Adrenal gland (tissue), 12 donors: Measurements from ENCODE around the gene SEMA6A. TPM values are rescaled to one million over a fixed set of nuclear protein-coding genes. Genes with fewer than 3 reads are reported as not detected.

ENCODE experiments used
- DNase-seq, 7 donors: peaks; one replicate each; pipeline ENCODE4 v3.0.0-alpha.2; 2019 to 2020
- H3K27ac ChIP-seq, 5 donors: fragments of 200-600 bp; sonication (generic) in 4 of 5; 1 replicate in 3 of 5; 2 replicates in 2 of 5; pipeline versions ENCODE4 v1.5.1 to v1.8.0; 2016 to 2020; ENCODE audit warnings: mild to moderate bottlenecking in 1 of 5
- H3K27me3 ChIP-seq: fragments of 200-600 bp; 2 replicates; pipeline ENCODE4 v1.8.0; 2021
- H3K36me3 ChIP-seq, 2 donors: fragments of 200-600 bp; replicated peaks in 1 of 2; 1 replicate in 1 of 2; 2 replicates in 1 of 2; pipeline versions ENCODE4 v1.5.1 to v1.8.0; 2018 to 2022
- H3K4me1 ChIP-seq, 2 donors: fragments of 200-600 bp; replicated peaks in 1 of 2; 1 replicate in 1 of 2; 2 replicates in 1 of 2; pipeline versions ENCODE4 v1.5.1 to v1.8.0; 2018 to 2021
- H3K4me3 ChIP-seq, 4 donors: fragments of 200-600 bp; sonication (generic) in 3 of 4; one replicate each; pipeline ENCODE4 v1.5.1; 2016 to 2018
- H3K9me3 ChIP-seq, 3 donors: fragments of 200-600 bp; sonication (generic) in 1 of 3; replicated peaks in 1 of 3; 1 replicate in 2 of 3; 2 replicates in 1 of 3; pipeline versions ENCODE4 v1.5.1 to v1.8.0; 2016 to 2021
- POLR2A ChIP-seq, 2 donors: fragments of 450-650 bp; IDR thresholded peaks; one replicate each; pipeline ENCODE4 v1.6.1; 2017; ENCODE audit warnings: antibody characterized with exemption in 2 of 2, mild to moderate bottlenecking in 2 of 2, moderate library complexity in 1 of 2
- WGBS, 4 donors: extraction: QIAGEN DNeasy Blood & Tissue Kit in 2 of 4; methylation state at CpG; one replicate each; pipeline versions ENCODE4 v1.1.5 to v1.1.7; 2013 to 2017; 5-methylcytosine and 5-hydroxymethylcytosine counted together
- intact Hi-C, 2 donors: fragments of 100-400 bp; cut with DNase I; formaldehyde crosslinking; loops; one replicate each; pipeline versions ENCODE4 v1.14.1 to v1.15.0; 2022 to 2023
- polyA plus RNA-seq, 3 donors: library from polyadenylated mRNA; stranded (reverse); fragments of 200-250 nt in 2 of 3; fragments of 350-450 nt in 1 of 3; fragmentation: Illumina TruSeq in 1 of 3; extraction: RNeasy Lipid Tissue Mini Kit (QIAGEN cat#74804) in 1 of 3; gene quantifications; one replicate each; pipeline ENCODE4 v1.2.3, GENCODE V29; 2013 to 2014
- total RNA-seq, 9 donors: library from RNA; depleted of rRNA in 4 of 9; stranded (reverse); fragments of >200 nt in 4 of 9; fragments of 120-200 nt in 1 of 9; fragmentation: NEBNext Ultra II Directional in 1 of 9; extraction: Animal tissue kit (Norgen Biotek cat#: 25700) in 1 of 9; gene quantifications; one replicate each; pipeline versions ENCODE4 v1.1.0 to v1.2.4, GENCODE V29; 2013 to 2023
- TF ChIP-seq, protein P1 (sequence below), 6 experiments: fragments of 450-650 bp in 4 of 6; fragments of 200-600 bp in 2 of 6; sonication (generic) in 1 of 6; IDR thresholded peaks; 1 replicate in 5 of 6; 2 replicates in 1 of 6; pipeline versions ENCODE4 v1.5.1 to v1.8.0; 2016 to 2021; ENCODE audit warnings: antibody characterized with exemption in 6 of 6, mild to moderate bottlenecking in 2 of 6, moderate library complexity in 1 of 6
- donor health status: healthy with polysubstance abuse.
- donor health status: Bipolar disorder and iron deficiency.
- donor health status: DM: yes; HTN: yes; CAD: no.
- donor health status: DM: no; HTN: no; CAD: no.
- donor health status: DM: no; HTN: no; CAD: no.
- donor health status: DM: yes; HTN: yes; CAD: no.

SEMA6A gene
- total and polyA plus RNA-seq, 12 donors: 55.1 to 182 (median 124) TPM

DNA sequence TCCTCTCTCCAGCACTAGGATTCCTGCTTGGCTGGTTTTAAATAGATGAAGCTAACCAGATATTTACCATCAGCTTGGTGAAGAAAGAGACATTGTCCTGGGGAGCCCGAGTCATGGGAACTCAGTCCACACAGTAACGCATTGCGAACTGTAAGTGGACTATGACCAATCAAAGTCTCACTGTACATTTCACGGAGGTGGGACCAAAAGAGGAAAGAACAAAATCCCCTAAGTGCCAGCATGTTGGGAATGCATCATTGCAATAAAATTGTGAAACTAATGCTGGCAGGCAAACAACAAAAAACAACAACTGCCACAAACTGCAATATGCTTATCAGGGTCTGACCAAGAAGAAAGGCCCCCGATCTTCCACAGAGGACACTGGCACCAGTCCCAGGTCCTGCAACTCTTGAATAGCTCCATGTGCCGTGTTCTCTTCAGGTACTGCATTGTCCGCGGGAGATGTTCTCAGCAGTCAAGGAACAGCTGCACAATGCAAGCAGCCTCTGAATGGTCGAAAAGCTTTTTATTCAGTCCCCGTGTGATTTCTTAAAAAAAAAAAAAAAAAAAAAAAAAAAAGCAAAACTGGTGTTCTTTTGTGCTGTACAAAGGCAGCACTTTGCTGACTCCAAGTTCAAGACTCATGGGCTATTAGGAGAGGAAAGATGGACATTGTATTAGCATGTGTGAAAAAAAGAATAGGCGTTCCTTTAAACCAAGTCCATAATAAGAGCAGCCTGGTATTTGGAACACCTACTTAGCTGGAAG lies 38.1 kb downstream of the SEMA6A start:
- intact Hi-C loops: no loop called here
- Histone ChIP-seq H3K4me3 (no peak overlapping the region), H3K9me3 (no peaks in the 10 kb centered on the region), H3K27ac (peak overlapping the region in 1 of 5 donors; percentile 53), H3K27me3 (no peaks in the 10 kb centered on the region), H3K4me1 (peaks cover 21 to 54% of the 10 kb centered on the region in 2 donors), H3K36me3 (no peaks in the 10 kb centered on the region)
- no peak for TF ChIP-seq POLR2A (IDR thresholded peaks at IDR 0.05)
- TF ChIP-seq, protein P1, sequence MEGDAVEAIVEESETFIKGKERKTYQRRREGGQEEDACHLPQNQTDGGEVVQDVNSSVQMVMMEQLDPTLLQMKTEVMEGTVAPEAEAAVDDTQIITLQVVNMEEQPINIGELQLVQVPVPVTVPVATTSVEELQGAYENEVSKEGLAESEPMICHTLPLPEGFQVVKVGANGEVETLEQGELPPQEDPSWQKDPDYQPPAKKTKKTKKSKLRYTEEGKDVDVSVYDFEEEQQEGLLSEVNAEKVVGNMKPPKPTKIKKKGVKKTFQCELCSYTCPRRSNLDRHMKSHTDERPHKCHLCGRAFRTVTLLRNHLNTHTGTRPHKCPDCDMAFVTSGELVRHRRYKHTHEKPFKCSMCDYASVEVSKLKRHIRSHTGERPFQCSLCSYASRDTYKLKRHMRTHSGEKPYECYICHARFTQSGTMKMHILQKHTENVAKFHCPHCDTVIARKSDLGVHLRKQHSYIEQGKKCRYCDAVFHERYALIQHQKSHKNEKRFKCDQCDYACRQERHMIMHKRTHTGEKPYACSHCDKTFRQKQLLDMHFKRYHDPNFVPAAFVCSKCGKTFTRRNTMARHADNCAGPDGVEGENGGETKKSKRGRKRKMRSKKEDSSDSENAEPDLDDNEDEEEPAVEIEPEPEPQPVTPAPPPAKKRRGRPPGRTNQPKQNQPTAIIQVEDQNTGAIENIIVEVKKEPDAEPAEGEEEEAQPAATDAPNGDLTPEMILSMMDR (IDR thresholded peaks at IDR 0.05): no peak
- DNase-seq: no peak
- 70 to 77% (median 75%) methylated on average over 11 of the region's 11 CpGs for whole genome bisulfite sequencing, 4 donors

DNA sequence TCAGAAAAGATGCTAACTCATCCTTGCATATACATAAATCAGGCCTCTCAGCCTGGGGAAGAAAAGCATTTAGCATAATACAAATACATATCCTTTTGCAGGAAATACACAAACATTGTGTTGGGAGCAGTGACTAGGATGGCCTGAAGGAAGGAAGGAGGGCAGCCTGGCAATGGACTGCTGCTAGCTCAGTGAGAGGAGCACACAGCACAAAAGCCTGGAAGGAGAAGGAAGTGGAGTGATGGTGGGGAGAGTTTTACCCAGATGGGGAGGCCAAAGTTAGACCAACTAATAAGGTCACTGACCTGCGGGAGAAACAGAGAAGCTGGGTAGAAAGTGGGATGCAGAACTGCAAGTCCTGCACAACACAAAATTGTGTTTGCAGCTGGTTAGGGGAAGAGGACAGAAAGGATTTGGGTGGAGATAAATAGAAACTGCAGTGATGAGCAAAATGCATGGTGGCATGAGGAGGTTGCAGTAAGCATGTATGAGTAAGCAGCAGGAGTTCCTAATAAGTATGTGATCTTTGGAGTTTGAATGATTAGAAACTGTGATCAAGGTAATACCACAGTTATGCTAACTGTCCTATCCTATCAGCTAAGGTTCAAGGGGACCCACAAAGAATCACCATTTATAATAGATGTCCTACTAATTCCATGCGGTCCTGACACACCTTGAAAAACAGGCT lies 39.5 kb downstream of the SEMA6A start:
- Histone ChIP-seq H3K4me3 (no peak overlapping the region), H3K36me3 (no peaks in the 10 kb centered on the region), H3K27ac (peak overlapping the region in 3 of 5 donors; percentile 6 to 54 (median 53)), H3K27me3 (no peaks in the 10 kb centered on the region), H3K9me3 (no peaks in the 10 kb centered on the region), H3K4me1 (peaks cover 25 to 64% of the 10 kb centered on the region in 2 donors)
- no peak for DNase-seq
- TF ChIP-seq, protein P1 (IDR thresholded peaks at IDR 0.05): no peak
- no peak for TF ChIP-seq POLR2A (IDR thresholded peaks at IDR 0.05)
- 66 to 74% (median 68%) methylated on average over 2 of the region's 2 CpGs for WGBS, 4 donors
- intact Hi-C loops: no loop called here

DNA sequence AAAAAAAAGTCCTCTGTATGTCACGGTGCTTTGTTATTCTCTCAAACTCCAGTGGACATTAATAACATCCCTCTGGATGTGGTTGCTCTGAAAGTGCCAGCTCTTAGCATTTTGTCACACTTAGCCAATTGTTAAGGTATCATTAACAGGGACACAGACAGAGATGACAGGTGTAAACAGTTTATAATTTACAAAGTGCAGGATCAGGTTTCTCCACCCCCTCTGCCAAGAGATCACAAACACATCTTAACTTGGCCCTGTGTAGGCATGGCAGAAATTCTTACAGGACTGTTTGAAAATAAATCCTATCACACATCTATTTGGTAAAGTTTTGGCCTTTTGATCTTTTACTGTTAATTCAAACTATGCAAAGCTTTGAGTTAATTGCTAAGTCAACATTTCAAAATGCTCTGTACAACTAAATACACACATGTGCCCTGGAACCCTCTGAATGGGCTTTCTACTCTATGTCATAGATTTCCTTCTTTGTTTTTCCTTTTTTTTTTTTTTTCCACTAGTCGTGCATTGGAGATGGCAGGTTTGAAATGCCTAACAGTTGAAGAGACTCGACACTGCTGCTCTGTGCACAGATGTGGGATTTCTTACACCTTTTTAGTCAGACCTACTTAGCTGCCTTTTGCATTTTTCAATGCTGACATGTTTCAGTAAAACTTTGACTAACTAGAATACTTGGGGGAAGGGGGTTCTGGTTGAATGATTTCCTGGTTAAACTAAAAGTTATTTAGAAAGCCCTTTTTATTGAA lies 41.7 kb downstream of the SEMA6A start:
- Histone ChIP-seq H3K4me1 (peaks cover 40 to 86% of the 10 kb centered on the region in 2 donors), H3K4me3 (no peak overlapping the region), H3K36me3 (no peaks in the 10 kb centered on the region), H3K27ac (peak overlapping the region in 3 of 5 donors; percentile 54 to 70 (median 55)), H3K27me3 (no peaks in the 10 kb centered on the region), H3K9me3 (no peaks in the 10 kb centered on the region)
- intact Hi-C loops: no loop called here
- DNase-seq: no peak
- 19 to 43% (median 31%) methylated on average over 3 of the region's 3 CpGs for WGBS, 4 donors
- TF ChIP-seq, protein P1 (IDR thresholded peaks at IDR 0.05): no peak

DNA sequence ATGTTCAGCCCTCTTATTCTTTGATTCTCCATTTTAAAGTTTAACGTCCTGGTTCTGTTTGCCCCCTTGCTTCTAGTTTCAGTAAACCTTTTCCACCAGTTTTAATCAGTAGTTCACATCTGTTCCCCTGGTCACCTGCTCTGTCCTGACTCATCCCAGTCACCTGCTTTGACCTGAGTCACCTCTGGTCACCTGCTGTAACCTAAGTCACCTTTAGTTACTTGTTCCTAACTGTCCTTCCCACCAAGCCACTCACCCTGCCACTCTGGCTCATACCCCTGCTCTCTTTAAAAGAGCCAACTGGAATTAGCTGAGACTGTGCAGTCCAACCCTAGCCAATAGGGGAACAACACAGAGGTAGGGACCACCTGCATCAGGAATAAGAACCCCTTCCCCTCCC lies 43.0 kb downstream of the SEMA6A start:
- H3K4me1 ChIP-seq: peaks cover 34 to 89% of the 10 kb centered on the region in 2 donors

More for the DNA sequence above, 43.0 kb downstream of the SEMA6A start:
- WGBS, 4 donors: 77 to 100% (median 87%) methylated on average over 1 of the region's 1 CpG
- no peak for TF ChIP-seq POLR2A (IDR thresholded peaks at IDR 0.05)
- TF ChIP-seq, protein P1 (IDR thresholded peaks at IDR 0.05): no peak
- DNase-seq: no peak
- Histone ChIP-seq H3K36me3 (no peaks in the 10 kb centered on the region), H3K9me3 (no peaks in the 10 kb centered on the region), H3K27ac (peak overlapping the region in 3 of 5 donors; percentile 15 to 70 (median 68)), H3K27me3 (no peaks in the 10 kb centered on the region), H3K4me3 (no peak overlapping the region)
- intact Hi-C loops: no loop called here
